ENCODE data around the gene CRIM1. TPM values are rescaled to one million over a fixed set of nuclear protein-coding genes. Genes with fewer than 3 reads are reported as not detected.

Gene CRIM1
- total and polyA plus RNA-seq, 2 experiments from 2014 or later, result 10.5 to 36.4 TPM

GRCh38 chr2:36567711-36568408 lies 212.3 kb downstream of the CRIM1 start:
- H3K4me1 Mint-ChIP-seq, result peaks cover 61% of the 10 kb centered on the region
- no peak overlapping the region for H3K27ac ChIP-seq (ENCODE audit: low read depth)
- H2AFZ ChIP-seq, result no peak overlapping the region
- H3K4me3 ChIP-seq, result no peak overlapping the region
- no peak overlapping the region for H3K4me2 ChIP-seq
- H3F3A ChIP-seq (replicated peaks; ENCODE audit: low read depth), result no peaks in the 10 kb centered on the region
- no peak for TF ChIP-seq POLR2AphosphoS5 (IDR thresholded peaks at IDR 0.05; ENCODE audit: low read depth)
- no peak for TF ChIP-seq EZH2 (IDR thresholded peaks at IDR 0.05; ENCODE audit: low read depth, unreplicated experiment)
- no peak for TF ChIP-seq CREB1 (CRISPR knock-in tag; IDR thresholded peaks at IDR 0.05; ENCODE audit: low read depth)
- no peak for TF ChIP-seq CTCF (conservative IDR thresholded peaks at IDR 0.05; ENCODE audit: low read depth in 2 of 2)
- no peak for TF ChIP-seq ZNF331 (CRISPR knock-in tag; IDR thresholded peaks at IDR 0.05; ENCODE audit: low read depth)
- no peak for TF ChIP-seq ZNF114 (CRISPR knock-in tag; IDR thresholded peaks at IDR 0.05)
- no peak for TF ChIP-seq NANOG (IDR thresholded peaks at IDR 0.05; ENCODE audit: borderline replicate concordance)
- TF ChIP-seq ETS1 (IDR thresholded peaks at IDR 0.05), result no peak
- TF ChIP-seq ZNF462 (CRISPR knock-in tag; IDR thresholded peaks at IDR 0.05), result no peak
- TF ChIP-seq REST (IDR thresholded peaks at IDR 0.05; ENCODE audit: unreplicated experiment), result no peak
- TF ChIP-seq JUNB (IDR thresholded peaks at IDR 0.05; ENCODE audit: unreplicated experiment), result no peak
- TF ChIP-seq STAT1 (IDR thresholded peaks at IDR 0.05; ENCODE audit: unreplicated experiment), result no peak
- TF ChIP-seq EZH2phosphoT487 (IDR thresholded peaks at IDR 0.05; ENCODE audit: unreplicated experiment), result no peak
- DNase-seq (ENCODE audit: low spot score) (no peak), ATAC-seq (no peak)
- H3K36me3 Mint-ChIP-seq (ENCODE audit: low read depth), result peaks cover 16% of the 10 kb centered on the region; the same call in 2 of the 3 replicates
- H3K4me3 Mint-ChIP-seq, result no peak overlapping the region
- H3K4me1 ChIP-seq (ENCODE audit: insufficient read depth), result peaks cover 43% of the 10 kb centered on the region
- peaks cover 4% of the 10 kb centered on the region for H3K27me3 Mint-ChIP-seq (ENCODE audit: insufficient read depth, low read depth, poor library complexity)
- peaks cover 17% of the 10 kb centered on the region; the same call in 1 of the 2 replicates for H3K79me2 ChIP-seq (replicated peaks; ENCODE audit: insufficient read depth)
- no peaks in the 10 kb centered on the region for H3K36me3 ChIP-seq (ENCODE audit: insufficient read depth)
- no peaks in the 10 kb centered on the region for H3K9me2 ChIP-seq (ENCODE audit: insufficient read depth)
- no peaks in the 10 kb centered on the region; the same call in 2 of the 3 replicates for H3K9me3 Mint-ChIP-seq
- peak overlapping the region; percentile 60; the same call in 1 of the 2 replicates for H3K27ac Mint-ChIP-seq
- H3K27me3 ChIP-seq (ENCODE audit: insufficient read depth), result no peaks in the 10 kb centered on the region
- no peaks in the 10 kb centered on the region for H4K20me1 ChIP-seq (replicated peaks; ENCODE audit: insufficient read depth)
